OCI-LY7 (cell line): ENCODE results near the gene GRWD1. TPM values are rescaled to one million over a fixed set of nuclear protein-coding genes. Genes with fewer than 3 reads are reported as not detected.

ENCODE experiments used
- BruUV-seq: library from RNA; stranded (reverse); fragments of 400-500 nt; replicated peaks from 2 replicates; lab custom pipeline; 2021; lab: Mats Ljungman, UMichigan
- CTCF ChIA-PET: fragments of 300-600 bp; sonication (Branson Sonifier 250); formaldehyde crosslinking; loops from one replicate; lab custom pipeline; 2022; ENCODE audit warnings: antibody characterized with exemption; ENCODE audit not compliant: unreplicated experiment; lab: Charles Lee
- POLR2A ChIA-PET: fragments of 300-600 bp; sonication (Branson Sonifier 250); formaldehyde crosslinking; loops from one replicate; lab custom pipeline; 2022; ENCODE audit warnings: antibody characterized with exemption; lab: Charles Lee
- DNase-seq: peaks from one replicate; pipeline ENCODE4 v3.0.0-alpha.2; 2015; ENCODE audit warnings: low spot score
- H2AFZ ChIP-seq: fragments of 200-600 bp; sonication (generic), shearing (Covaris generic); 2 replicates; pipeline ENCODE4 v1.6.1; 2014; ENCODE audit warnings: mild to moderate bottlenecking, antibody characterized with exemption, low read length, moderate library complexity
- H3K27ac ChIP-seq: fragments of 200-600 bp; sonication (generic); 2 replicates; pipeline ENCODE4 v1.5.1; 2014; ENCODE audit warnings: mixed run types, low read depth, mild to moderate bottlenecking, moderate library complexity, low read length, inconsistent platforms; ENCODE audit not compliant: poor library complexity, severe bottlenecking
- H3K36me3 ChIP-seq: fragments of 200-600 bp; sonication (generic); 2 replicates; pipeline ENCODE4 v1.6.1; 2014; ENCODE audit warnings: mild to moderate bottlenecking, antibody characterized with exemption, low read length, moderate library complexity, mixed read lengths; ENCODE audit not compliant: insufficient read depth
- H3K4me1 ChIP-seq: fragments of 200-600 bp; sonication (generic); 2 replicates; pipeline ENCODE4 v1.5.1; 2014; ENCODE audit warnings: mild to moderate bottlenecking, low read length; ENCODE audit not compliant: insufficient read depth, poor library complexity, severe bottlenecking
- H3K4me2 ChIP-seq: fragments of 200-600 bp; sonication (generic); 2 replicates; pipeline ENCODE4 v1.6.1; 2014; ENCODE audit warnings: mild to moderate bottlenecking, low read length
- H3K4me3 ChIP-seq: fragments of 200-600 bp; sonication (generic); 2 replicates; pipeline ENCODE4 v1.5.1; 2014; ENCODE audit warnings: mild to moderate bottlenecking, low read depth, low read length; ENCODE audit not compliant: poor library complexity, severe bottlenecking
- H3K79me2 ChIP-seq: fragments of 200-600 bp; sonication (generic); 2 replicates; pipeline ENCODE4 v1.6.1; 2016; ENCODE audit warnings: low read depth, mild to moderate bottlenecking, low read length, moderate library complexity, mixed read lengths; ENCODE audit not compliant: insufficient read depth
- H3K9me2 ChIP-seq: fragments of 200-600 bp; sonication (generic); 2 replicates; pipeline ENCODE4 v1.6.1; 2016; ENCODE audit warnings: mild to moderate bottlenecking, low read length, mixed read lengths; ENCODE audit not compliant: insufficient read depth
- H3K9me3 ChIP-seq: fragments of 200-600 bp; sonication (generic); 2 replicates; pipeline ENCODE4 v1.6.1; 2014; ENCODE audit warnings: mild to moderate bottlenecking, mixed run types, low read length, mixed read lengths
- H4K20me1 ChIP-seq: fragments of 200-600 bp; sonication (generic); 2 replicates; pipeline ENCODE4 v1.6.1; 2014; ENCODE audit warnings: mild to moderate bottlenecking, antibody characterized with exemption, low read length, moderate library complexity, mixed read lengths; ENCODE audit not compliant: insufficient read depth
- EZH2phosphoT487 ChIP-seq: fragments of 200-600 bp; sonication (generic); IDR thresholded peaks from 2 replicates; pipeline ENCODE4 v1.6.1; 2018; ENCODE audit warnings: low read depth, borderline replicate concordance, mild to moderate bottlenecking, mixed run types, antibody characterized with exemption, low read length, moderate library complexity, mixed read lengths
- intact Hi-C: fragments of 100-400 bp; cut with micrococcal nuclease; formaldehyde crosslinking; loops from one replicate; pipeline ENCODE4 v1.10.0; 2022; ENCODE audit not compliant: unreplicated experiment
- total RNA-seq, 2 experiments: library from RNA; depleted of rRNA in 1 of 2; stranded (reverse); fragments of >200 nt in 1 of 2; shearing (Covaris generic) in 1 of 2; gene quantifications; 2 replicates each; pipeline ENCODE4 v1.2.3, GENCODE V29; 2014 to 2022
- TF ChIP-seq, protein P1 (sequence below): fragments of 200-600 bp; sonication (generic); conservative IDR thresholded peaks from 2 replicates; pipeline ENCODE4 v1.5.1; 2014; ENCODE audit warnings: mild to moderate bottlenecking, antibody characterized with exemption, low read length, moderate library complexity, mixed read lengths

GRWD1 gene
- total RNA-seq, 2 experiments from 2014 or later, result 32.1 to 35.8 TPM

DNA sequence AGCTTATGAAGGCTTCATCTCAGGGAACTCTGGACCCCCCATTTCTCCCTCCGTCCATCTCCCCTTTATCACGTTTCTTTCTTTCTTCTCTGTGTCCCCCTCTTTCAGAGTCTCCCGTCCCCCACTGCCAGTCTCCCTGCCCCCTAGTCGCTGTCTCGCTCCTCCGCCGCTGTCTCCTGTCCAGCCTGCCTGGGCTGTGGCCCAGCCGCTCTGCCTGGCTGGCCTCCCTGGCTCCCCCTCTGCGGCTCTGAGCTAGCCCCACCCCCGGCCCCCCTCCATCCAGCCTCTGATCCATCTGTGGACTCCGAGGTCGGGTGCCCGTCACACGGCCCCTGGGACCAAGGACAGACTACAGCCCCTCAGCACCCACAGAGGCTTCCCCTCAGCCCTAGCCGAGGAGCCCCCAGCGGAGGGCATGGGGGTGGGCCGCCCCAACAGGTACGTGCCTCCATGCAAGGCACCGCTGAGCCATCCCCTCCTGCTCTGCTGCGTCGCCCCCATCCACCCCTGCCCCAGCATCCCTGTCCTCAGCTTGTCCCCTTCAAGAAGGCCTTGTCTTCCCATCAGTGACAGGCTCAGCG, 8.5 kb downstream of the GRWD1 start:
- Histone ChIP-seq H3K4me2 (no peak overlapping the region), H3K36me3 (peaks cover 95% of the 10 kb centered on the region), H3K27ac (no peak overlapping the region), H3K9me2 (no peaks in the 10 kb centered on the region), H3K4me3 (no peak overlapping the region), H3K79me2 (no peaks in the 10 kb centered on the region), H3K9me3 (no peaks in the 10 kb centered on the region), H3K4me1 (no peaks in the 10 kb centered on the region), H2AFZ (no peak overlapping the region), H4K20me1 (no peaks in the 10 kb centered on the region)
- no TSS peak for BruUV-seq
- TF ChIP-seq, protein P1, sequence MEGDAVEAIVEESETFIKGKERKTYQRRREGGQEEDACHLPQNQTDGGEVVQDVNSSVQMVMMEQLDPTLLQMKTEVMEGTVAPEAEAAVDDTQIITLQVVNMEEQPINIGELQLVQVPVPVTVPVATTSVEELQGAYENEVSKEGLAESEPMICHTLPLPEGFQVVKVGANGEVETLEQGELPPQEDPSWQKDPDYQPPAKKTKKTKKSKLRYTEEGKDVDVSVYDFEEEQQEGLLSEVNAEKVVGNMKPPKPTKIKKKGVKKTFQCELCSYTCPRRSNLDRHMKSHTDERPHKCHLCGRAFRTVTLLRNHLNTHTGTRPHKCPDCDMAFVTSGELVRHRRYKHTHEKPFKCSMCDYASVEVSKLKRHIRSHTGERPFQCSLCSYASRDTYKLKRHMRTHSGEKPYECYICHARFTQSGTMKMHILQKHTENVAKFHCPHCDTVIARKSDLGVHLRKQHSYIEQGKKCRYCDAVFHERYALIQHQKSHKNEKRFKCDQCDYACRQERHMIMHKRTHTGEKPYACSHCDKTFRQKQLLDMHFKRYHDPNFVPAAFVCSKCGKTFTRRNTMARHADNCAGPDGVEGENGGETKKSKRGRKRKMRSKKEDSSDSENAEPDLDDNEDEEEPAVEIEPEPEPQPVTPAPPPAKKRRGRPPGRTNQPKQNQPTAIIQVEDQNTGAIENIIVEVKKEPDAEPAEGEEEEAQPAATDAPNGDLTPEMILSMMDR, result no peak
- no peak for TF ChIP-seq EZH2phosphoT487
- POLR2A ChIA-PET, result no interaction called here
- DNase-seq, result no peak
- intact Hi-C loops, result no loop called here
- CTCF ChIA-PET, result no interaction called here

- Histone ChIP-seq H3K9me2 (no peaks in the 10 kb centered on the region), H3K27ac (no peak within 1 kb of the TSS), H2AFZ (no peak within 1 kb of the TSS), H3K4me2 (no peak within 1 kb of the TSS), H3K79me2 (no peaks in the 10 kb centered on the region), H3K9me3 (no peaks in the 10 kb centered on the region), H3K36me3 (peaks cover 89% of the 10 kb centered on the region), H3K4me1 (no peaks in the 10 kb centered on the region), H3K4me3 (no peak within 1 kb of the TSS), H4K20me1 (no peaks in the 10 kb centered on the region)
- no peak for DNase-seq
- intact Hi-C loops, result no loop called here
- BruUV-seq, result no TSS peak
- TF ChIP-seq EZH2phosphoT487, result no peak
- TF ChIP-seq, protein P1, result no peak
- POLR2A ChIA-PET, result no interaction called here
- CTCF ChIA-PET, result no interaction called here
Measured at GRCh38 chr19:48455171-48455907, 9.6 kb downstream of the GRWD1 start, which contains the start of gene KCNJ14. Gene KCNJ14, plus strand, starts transcription at chr19:48455574. Its CDS starts 6,151 bp downstream, at chr19:48461725.
